ENCODE results near the gene SCUBE1. TPM values are rescaled to one million over a fixed set of nuclear protein-coding genes. Genes with fewer than 3 reads are reported as not detected.

The SCUBE1 gene
- total and polyA plus RNA-seq, 11 donors, result 0.04 to 0.40 (median 0.24) TPM; not detected in 1

GRCh38 chr22:43346521-43346929 is 3.4 kb upstream of the SCUBE1 start:
- peaks cover 22 to 80% (median 43%) of the 10 kb centered on the region in 9 donors for H3K27me3 ChIP-seq
- peaks cover 0 to 21% (median 0%) of the 10 kb centered on the region in 12 donors for H3K4me1 ChIP-seq
- H3K27ac ChIP-seq, result no peak overlapping the region
- no peaks in the 10 kb centered on the region for H3K36me3 ChIP-seq
- DNase-seq (peak in 4 of 5 donors; percentile 41 to 80 (median 60)), ATAC-seq (peak; percentile 65 to 85 (median 71))
- H3K4me3 ChIP-seq, result no peak overlapping the region
- no peaks in the 10 kb centered on the region for H3K9me3 ChIP-seq
- no peak for TF ChIP-seq POLR2A (IDR thresholded peaks at IDR 0.05)
- TF ChIP-seq CTCF (IDR thresholded peaks at IDR 0.05), result peak; percentile 61 to 88 (median 72)
- intact Hi-C loops (cut with DNase I), result loop anchor here in 9 of 10 donors (1.0 to 10.0 kb wide), 6 partner anchors 72 to 116 kb away; no protein-coding TSS in a partner anchor
- WGBS, 4 donors, result 18 to 20% (median 19%) methylated on average over 7 to 8 of the region's 8 CpGs

- WGBS, 4 donors, result 67 to 76% (median 73%) methylated on average over 7 of the region's 7 CpGs
- Histone ChIP-seq H3K27ac (no peak overlapping the region), H3K4me1 (peaks cover 0 to 21% (median 0%) of the 10 kb centered on the region in 12 donors), H3K4me3 (no peak overlapping the region), H3K9me3 (no peaks in the 10 kb centered on the region), H3K27me3 (peaks cover 22 to 82% (median 50%) of the 10 kb centered on the region in 9 donors), H3K36me3 (no peaks in the 10 kb centered on the region)
- intact Hi-C loops (cut with DNase I), result loop anchor here (1.0 to 10.0 kb wide), 6 partner anchors 71 to 115 kb away; no protein-coding TSS in a partner anchor
- no peak for TF ChIP-seq CTCF (IDR thresholded peaks at IDR 0.05)
- TF ChIP-seq POLR2A (IDR thresholded peaks at IDR 0.05), result no peak
- peak in 1 of 4 donors; percentile 29 for ATAC-seq
- DNase-seq, result no peak
Measured at GRCh38 chr22:43345761-43346301, 2.7 kb upstream of the SCUBE1 start.

- DNase-seq, result no peak
- Histone ChIP-seq H3K27me3 (peaks cover 22 to 86% (median 54%) of the 10 kb centered on the region in 9 donors), H3K36me3 (no peaks in the 10 kb centered on the region), H3K4me1 (peaks cover 0 to 21% (median 0%) of the 10 kb centered on the region in 12 donors), H3K9me3 (no peaks in the 10 kb centered on the region), H3K27ac (no peak overlapping the region), H3K4me3 (no peak overlapping the region)
- 84 to 94% (median 93%) methylated on average over 7 of the region's 7 CpGs for WGBS, 4 donors
- TF ChIP-seq POLR2A (IDR thresholded peaks at IDR 0.05) (no peak), CTCF (IDR thresholded peaks at IDR 0.05) (no peak)
- intact Hi-C loops (cut with DNase I), result loop anchor here in 5 of 10 donors (2.0 to 10.0 kb wide), 4 partner anchors 71 to 115 kb away; no protein-coding TSS in a partner anchor
- no peak for ATAC-seq
Measured at GRCh38 chr22:43345356-43345755, 2.2 kb upstream of the SCUBE1 start.

GRCh38 chr22:43344520-43344787 is 1.3 kb upstream of the SCUBE1 start:
- H3K9me3 ChIP-seq, result no peaks in the 10 kb centered on the region
- peaks cover 0 to 21% (median 0%) of the 10 kb centered on the region in 12 donors for H3K4me1 ChIP-seq
- WGBS, 4 donors, result 74 to 90% (median 89%) methylated on average over 6 of the region's 6 CpGs
- DNase-seq, result no peak
- peaks cover 22 to 80% (median 49%) of the 10 kb centered on the region in 9 donors for H3K27me3 ChIP-seq
- no peak for TF ChIP-seq CTCF (IDR thresholded peaks at IDR 0.05)
- no peak for TF ChIP-seq POLR2A (IDR thresholded peaks at IDR 0.05)
- no peak overlapping the region for H3K27ac ChIP-seq
- no peaks in the 10 kb centered on the region for H3K36me3 ChIP-seq
- intact Hi-C loops (cut with DNase I), result loop anchor here in 4 of 10 donors (2.0 to 10.0 kb wide), 3 partner anchors 70 to 114 kb away; no protein-coding TSS in a partner anchor
- ATAC-seq, result no peak
- H3K4me3 ChIP-seq, result no peak overlapping the region
